HG03196 (cell line): ENCODE data around the gene NAXE.
"Not testable (repeated sequence)": the region's sequence is repeated elsewhere in the genome, so short reads cannot be mapped to it uniquely, and the experiment has no call there.

Experiments used
- ATAC-seq: cut with Tn5 transposase; IDR thresholded peaks from one replicate; pipeline ENCODE4 v1.9.1; 2021; ENCODE audit not compliant: unreplicated experiment

The NAXE gene

GRCh38 chr1:156591432-156592157, at the start of gene NAXE:
Gene NAXE (plus strand): TSS chr1:156591776. CDS start chr1:156591805, 29 bp downstream.
- peak; percentile 64 for ATAC-seq

GRCh38 chr1:156543066-156543465, 48.5 kb upstream of the NAXE start:
- ATAC-seq = no peak

GRCh38 chr1:156544592-156545102, 46.9 kb upstream of the NAXE start:
- ATAC-seq = no peak

DNA sequence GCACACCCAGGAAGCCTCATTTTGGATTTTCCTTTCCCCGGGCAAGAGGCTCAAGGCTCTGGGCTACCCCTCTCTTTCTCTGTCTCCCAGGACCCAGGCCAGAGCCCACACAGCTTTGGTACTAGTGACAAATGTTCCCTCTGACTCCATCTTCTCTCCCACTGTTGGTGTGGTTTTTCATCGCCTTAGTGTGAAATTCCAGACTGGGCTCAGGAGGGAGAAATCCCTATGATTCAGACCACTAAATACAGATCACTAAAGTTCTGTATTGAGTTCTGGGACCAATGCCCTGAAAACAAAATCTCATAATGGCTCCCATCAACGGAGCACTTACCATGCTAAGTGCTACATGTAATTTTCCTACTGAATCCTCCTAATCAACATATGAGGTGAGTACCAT, 45.3 kb upstream of the NAXE start:
- no peak for ATAC-seq

DNA sequence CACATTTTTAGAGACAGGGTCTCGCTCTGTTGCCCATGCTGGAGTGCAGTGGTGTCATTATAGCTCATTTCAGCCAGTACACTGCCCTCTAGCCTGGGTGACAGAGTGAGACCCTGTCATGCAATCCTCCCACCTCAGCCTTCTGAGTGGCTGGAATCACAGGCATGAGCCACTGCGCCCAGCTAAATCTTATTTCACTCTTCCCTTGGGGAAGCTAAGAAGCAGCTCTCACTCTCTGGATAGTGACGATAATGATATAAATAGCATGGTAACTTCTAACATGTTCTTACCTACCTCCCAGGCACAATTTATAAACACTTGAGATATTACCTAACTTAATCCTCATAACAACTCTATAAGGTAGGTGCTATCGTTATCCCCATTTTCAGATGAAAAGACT, 44.1 kb upstream of the NAXE start:
- ATAC-seq = no peak

- no peak for ATAC-seq
Observed at GRCh38 chr1:156547982-156548381, 43.6 kb upstream of the NAXE start.

DNA sequence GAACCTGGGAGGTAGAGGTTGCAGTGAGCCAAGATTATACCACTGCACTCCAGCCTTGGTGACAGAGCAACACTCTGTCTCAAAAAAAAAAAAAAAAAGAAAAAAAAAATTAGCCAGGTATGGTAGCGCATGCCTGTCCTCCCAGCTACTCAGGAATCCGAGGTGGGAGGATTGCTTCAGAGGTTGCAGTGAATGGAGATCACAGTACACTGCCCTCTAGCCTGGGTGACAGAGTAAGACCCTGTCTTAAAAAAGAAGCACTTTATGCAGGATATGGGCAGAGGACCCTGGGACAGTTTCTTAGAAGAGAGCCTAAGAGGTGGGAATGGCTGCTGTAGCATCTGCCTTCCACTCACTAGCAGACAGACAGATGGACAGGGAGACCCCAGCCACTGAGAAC, 42.2 kb upstream of the NAXE start:
- no peak for ATAC-seq

DNA sequence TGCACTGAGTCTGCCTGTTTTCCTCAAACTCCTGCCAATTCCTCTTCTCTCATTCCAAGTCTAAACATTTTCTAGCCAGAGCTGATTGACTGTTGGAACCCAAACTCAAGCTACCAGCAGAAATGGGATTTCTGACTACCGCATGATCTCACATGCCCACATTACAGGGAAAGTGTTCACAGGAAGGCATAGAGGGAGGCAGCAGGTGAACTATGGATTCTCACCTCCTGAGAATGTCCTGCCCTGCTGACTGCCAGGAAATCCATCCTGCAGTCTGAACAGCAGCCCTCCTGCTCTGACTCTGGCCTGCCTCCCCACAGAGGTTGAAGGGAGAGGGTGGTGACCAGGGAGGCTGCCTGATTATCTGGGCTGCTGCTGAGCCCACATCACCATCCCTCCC, 41.7 kb upstream of the NAXE start:
- no peak for ATAC-seq

- no peak for ATAC-seq
Observed at GRCh38 chr1:156550346-156550745, 41.2 kb upstream of the NAXE start.

- ATAC-seq = no peak
Observed at GRCh38 chr1:156551066-156551643, 40.4 kb upstream of the NAXE start.

DNA sequence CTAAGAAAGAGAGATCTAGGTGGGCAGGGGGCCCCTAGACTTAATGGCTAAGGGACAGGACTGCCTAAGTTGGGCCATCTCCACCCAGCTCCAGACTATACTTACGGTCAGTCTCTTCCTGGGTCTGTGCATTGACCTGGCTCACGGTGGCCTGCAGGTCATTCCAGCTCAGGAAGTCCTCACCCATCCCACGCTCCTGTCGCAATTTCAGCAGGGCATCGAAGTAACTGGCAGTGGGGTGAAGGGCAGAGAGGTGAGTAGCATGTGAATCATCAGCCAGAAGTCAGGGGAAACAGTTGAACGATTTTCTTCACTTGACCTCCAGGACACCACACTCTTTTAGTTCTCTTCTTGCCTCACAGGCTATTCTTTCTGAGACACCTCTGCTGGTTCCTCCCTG, 39.7 kb upstream of the NAXE start:
- no peak for ATAC-seq

DNA sequence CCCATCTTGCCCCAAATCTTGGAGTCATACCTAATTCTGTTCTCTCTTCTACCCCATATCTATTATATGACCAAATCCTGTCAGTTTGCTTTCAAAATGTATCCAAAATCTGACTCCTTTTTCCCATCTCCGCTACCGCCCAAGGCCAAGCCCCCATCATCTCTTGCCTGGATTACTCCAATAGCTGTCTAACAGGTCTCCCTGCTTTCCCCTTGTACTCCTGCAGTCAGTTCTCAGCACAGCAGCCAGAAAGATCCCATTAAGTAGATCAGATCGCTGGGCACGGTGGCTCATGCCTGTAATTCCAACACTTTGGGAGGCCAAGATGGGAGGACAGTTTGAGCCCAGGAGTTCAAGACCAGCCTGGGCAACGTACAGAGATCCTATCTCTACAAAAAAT, 39.1 kb upstream of the NAXE start:
- no peak for ATAC-seq

GRCh38 chr1:156552937-156553336, 38.6 kb upstream of the NAXE start:
- ATAC-seq = not testable (repeated sequence)

DNA sequence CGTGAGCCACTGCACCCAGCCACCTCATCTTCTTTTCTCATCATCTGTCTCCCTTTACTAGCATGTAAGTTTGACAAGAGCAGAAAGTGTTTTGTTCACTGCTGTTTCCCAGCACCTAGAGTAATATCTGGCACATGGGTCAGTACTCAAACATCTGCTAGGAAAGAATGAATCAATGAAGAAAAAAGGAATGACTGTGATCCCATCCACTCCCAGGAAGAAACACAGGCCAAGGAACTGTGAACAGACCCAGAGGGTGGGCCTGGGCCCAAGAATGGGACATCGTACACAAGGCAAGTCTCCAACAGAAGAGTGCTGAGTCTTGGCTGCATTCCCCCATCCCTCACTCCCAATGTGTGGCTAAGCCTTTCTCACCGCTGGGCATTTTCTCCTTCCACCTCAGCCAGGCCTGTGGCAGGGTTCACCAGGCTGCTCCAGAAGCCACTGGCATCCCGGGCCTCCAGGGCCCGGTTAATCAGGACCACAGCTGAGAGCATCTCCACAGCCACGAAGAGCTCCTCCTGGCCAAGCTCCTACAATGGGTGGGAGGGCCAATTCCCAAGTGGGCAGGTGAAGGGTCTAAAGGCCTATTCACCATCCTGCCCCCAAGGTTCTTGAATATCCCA, 37.6 kb upstream of the NAXE start:
- ATAC-seq = no peak

- ATAC-seq = no peak
Observed at GRCh38 chr1:156554971-156555370, 36.6 kb upstream of the NAXE start.

DNA sequence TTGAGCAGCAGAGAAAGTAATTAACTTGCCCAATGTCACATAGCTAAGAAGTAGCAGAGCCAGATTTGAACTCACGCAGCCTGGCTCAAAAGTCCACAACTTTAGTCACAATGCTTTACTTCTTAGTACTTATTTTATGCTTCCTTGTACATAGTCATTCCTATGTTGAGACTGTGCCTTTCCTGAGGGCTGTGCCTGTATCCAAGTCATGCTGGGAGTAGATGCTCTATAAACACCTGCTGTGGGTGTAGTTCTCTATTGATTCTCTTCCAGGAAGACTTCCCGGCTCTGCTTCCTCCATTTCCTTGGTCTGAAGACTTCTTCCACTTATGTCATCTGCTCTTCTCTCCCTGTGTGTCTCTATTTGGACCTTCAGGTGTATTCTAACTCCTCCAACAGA, 35.9 kb upstream of the NAXE start:
- ATAC-seq = no peak

DNA sequence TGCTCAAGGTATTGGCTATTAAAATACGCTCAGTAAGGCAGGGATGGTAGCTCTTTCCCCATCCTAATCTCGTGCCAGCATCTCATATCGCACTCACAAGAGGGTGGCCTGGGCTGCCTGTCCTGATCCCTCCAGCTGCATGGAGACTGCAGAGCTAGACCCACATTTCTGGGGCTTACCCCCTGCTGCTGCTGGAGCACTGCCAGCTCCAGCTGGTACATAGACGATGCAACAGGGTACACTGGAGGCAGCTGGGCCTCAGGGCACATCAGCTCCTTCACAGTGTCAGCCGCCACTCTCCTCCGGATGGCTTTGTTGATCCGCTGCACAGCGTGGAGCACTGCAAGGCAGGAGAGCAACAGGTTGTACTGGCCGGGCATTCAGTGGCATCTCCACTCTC, 35.2 kb upstream of the NAXE start:
- no peak for ATAC-seq

- no peak for ATAC-seq
Observed at GRCh38 chr1:156559086-156559796, 32.3 kb upstream of the NAXE start.

- no peak for ATAC-seq
Observed at GRCh38 chr1:156559797-156560385, 31.7 kb upstream of the NAXE start.

DNA sequence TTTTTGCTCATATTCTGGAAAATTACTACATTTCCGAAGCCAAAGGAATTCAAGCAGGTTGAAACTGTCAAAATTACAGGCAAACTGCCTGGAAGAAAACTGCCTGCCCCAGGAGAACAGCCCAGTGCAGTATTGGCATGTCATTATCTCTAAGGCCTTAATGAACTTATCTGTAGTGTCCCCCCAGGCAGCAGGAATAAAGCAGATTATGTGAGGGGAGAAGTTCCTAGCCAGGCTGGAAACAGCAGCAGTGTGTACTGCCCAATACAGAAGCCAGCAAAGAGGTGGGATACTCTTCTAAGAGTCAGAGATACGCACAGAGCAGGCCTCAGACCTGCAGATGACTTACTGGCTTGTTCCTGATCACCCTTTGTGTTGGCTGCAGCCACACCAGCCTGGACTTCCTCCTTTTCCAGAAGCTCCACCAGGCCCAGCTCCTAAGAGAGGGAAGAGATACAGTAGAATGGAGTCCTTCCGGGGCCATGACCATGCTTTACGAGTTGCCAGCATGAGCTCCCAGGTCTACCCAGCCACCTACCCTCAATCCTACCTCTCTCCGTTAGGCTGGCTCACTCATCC, 30.9 kb upstream of the NAXE start:
- no peak for ATAC-seq

DNA sequence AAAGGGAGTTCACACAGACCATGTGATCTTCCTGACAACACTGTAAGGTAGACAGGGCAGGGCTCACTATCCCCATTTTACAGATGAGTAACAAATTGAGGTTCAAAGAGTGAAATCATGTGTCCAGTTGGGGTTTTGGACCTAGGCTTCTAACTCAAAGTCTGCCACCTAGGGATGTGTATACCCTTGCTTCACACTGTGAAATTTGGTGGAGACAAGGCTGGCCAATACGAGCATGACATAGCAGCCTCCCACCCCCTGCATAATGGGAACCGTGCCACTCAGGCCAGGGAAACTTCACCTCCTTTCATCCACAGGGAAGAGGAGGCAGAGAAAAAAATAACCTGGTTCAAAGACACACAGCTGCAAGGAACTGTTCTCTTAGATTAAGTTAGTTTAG, 26.1 kb upstream of the NAXE start:
- no peak for ATAC-seq
